H1 (cell line): ENCODE measurements around the gene PGAP2. TPM values are rescaled to one million over a fixed set of nuclear protein-coding genes. Genes with fewer than 3 reads are reported as not detected.

Source experiments
- CTCF ChIA-PET: fragments of 300-600 bp; sonication (Branson Sonifier 250); formaldehyde crosslinking; loops from one replicate; lab custom pipeline; 2021; ENCODE audit not compliant: partially characterized antibody; lab: Charles Lee
- POLR2A ChIA-PET: fragments of 300-600 bp; sonication (Branson Sonifier 250); formaldehyde crosslinking; loops from one replicate; lab custom pipeline; 2021; ENCODE audit warnings: inconsistent platforms; ENCODE audit not compliant: partially characterized antibody; lab: Charles Lee
- DNase-seq, 2 experiments: peaks; one replicate each; pipeline versions ENCODE4 v3.0.0 to v3.0.0-alpha.2; 2010 to 2022; ENCODE audit warnings: low spot score in 2 of 2, low read depth in 1 of 2, mixed read lengths in 1 of 2
- FAIRE-seq: peaks from 2 replicates; lab custom pipeline; 2011; peaks lifted over from hg19 to GRCh38; lab: Jason Lieb, UNC
- H2AFZ ChIP-seq: 2 replicates; pipeline ENCODE4 v1.8.1; 2012; ENCODE audit warnings: low read length, inconsistent platforms
- H2AK5ac ChIP-seq: 2 replicates; pipeline ENCODE4 v1.6.1; 2013; ENCODE audit warnings: low read depth, low read length
- H2BK120ac ChIP-seq: replicated peaks from 2 replicates; pipeline ENCODE3; 2013; ENCODE audit warnings: low read depth, low read length, inconsistent platforms
- H2BK12ac ChIP-seq: 2 replicates; pipeline ENCODE4 v1.6.1; 2013; ENCODE audit warnings: low read depth, low read length
- H2BK15ac ChIP-seq: 2 replicates; pipeline ENCODE4 v1.6.1; 2013; ENCODE audit warnings: low read length
- H2BK20ac ChIP-seq: 2 replicates; pipeline ENCODE4 v1.6.1; 2013; ENCODE audit warnings: low read length
- H2BK5ac ChIP-seq: 2 replicates; pipeline ENCODE4 v1.6.1; 2013; ENCODE audit warnings: low read depth, low read length
- H3K14ac ChIP-seq: 2 replicates; pipeline ENCODE4 v1.6.1; 2013; ENCODE audit warnings: inconsistent platforms; ENCODE audit not compliant: insufficient read length
- H3K18ac ChIP-seq: 2 replicates; pipeline ENCODE4 v1.6.1; 2013; ENCODE audit warnings: low read length; ENCODE audit errors: extremely low read depth
- H3K23ac ChIP-seq: 2 replicates; pipeline ENCODE4 v1.6.1; 2013; ENCODE audit warnings: inconsistent platforms; ENCODE audit not compliant: insufficient read length
- H3K23me2 ChIP-seq: 2 replicates; pipeline ENCODE4 v1.6.1; 2013; ENCODE audit warnings: low read depth, low read length
- H3K27ac ChIP-seq: 2 replicates; pipeline ENCODE4 v1.6.1; 2011; ENCODE audit warnings: low read depth, low read length, inconsistent platforms
- H3K27me3 ChIP-seq, 4 experiments: replicated peaks in 1 of 4; 1 replicate in 1 of 4; 2 replicates in 3 of 4; pipeline versions ENCODE4 v1.6.1 to v1.8.1; 2011 to 2013; ENCODE audit warnings: low read length in 3 of 4, mild to moderate bottlenecking in 3 of 4, inconsistent platforms in 2 of 4, mixed read lengths in 2 of 4, moderate library complexity in 1 of 4; ENCODE audit not compliant: control insufficient read depth in 3 of 4, insufficient read depth in 3 of 4; ENCODE audit errors: extremely low read depth in 1 of 4
- H3K36me3 ChIP-seq, 4 experiments: 2 replicates each; pipeline versions ENCODE4 v1.6.1 to v1.8.1; 2011 to 2013; ENCODE audit warnings: mild to moderate bottlenecking in 4 of 4, low read length in 3 of 4, moderate library complexity in 2 of 4, control low read depth in 1 of 4, inconsistent platforms in 1 of 4; ENCODE audit not compliant: insufficient read depth in 4 of 4, control insufficient read depth in 2 of 4
- H3K4ac ChIP-seq: replicated peaks from 2 replicates; pipeline ENCODE3; 2013; ENCODE audit warnings: low read length, low read depth, mixed read lengths, inconsistent platforms; ENCODE audit not compliant: insufficient read length
- H3K4me1 ChIP-seq, 4 experiments: replicated peaks in 1 of 4; 1 replicate in 1 of 4; 2 replicates in 3 of 4; pipeline versions ENCODE4 v1.6.1 to v1.8.1; 2011 to 2013; ENCODE audit warnings: low read length in 3 of 4, inconsistent platforms in 2 of 4, mixed read lengths in 1 of 4; ENCODE audit not compliant: insufficient read depth in 4 of 4, control insufficient read depth in 3 of 4
- H3K4me2 ChIP-seq, 2 experiments: 2 replicates each; pipeline versions ENCODE4 v1.6.1 to v1.8.1; 2011 to 2013; ENCODE audit warnings: low read depth in 2 of 2, low read length in 2 of 2, control low read depth in 1 of 2, inconsistent platforms in 1 of 2, mild to moderate bottlenecking in 1 of 2; ENCODE audit not compliant: insufficient read depth in 1 of 2
- H3K4me3 ChIP-seq, 4 experiments: fragments of 200-600, 300-600 bp in 1 of 4; sonication (generic), shearing (Covaris generic), sonication (Bioruptor Twin) in 1 of 4; 2 replicates each; pipeline versions ENCODE4 v1.5.1 to v1.8.1; 2011 to 2016; ENCODE audit warnings: low read length in 4 of 4, low read depth in 3 of 4, control low read depth in 2 of 4, inconsistent platforms in 2 of 4, mild to moderate bottlenecking in 2 of 4, mixed read lengths in 1 of 4, moderate library complexity in 1 of 4; ENCODE audit not compliant: insufficient read depth in 2 of 4; ENCODE audit errors: extremely low read depth in 1 of 4
- H3K56ac ChIP-seq: replicated peaks from 2 replicates; pipeline ENCODE3; 2013; ENCODE audit warnings: low read depth, mild to moderate bottlenecking, mixed read lengths, low read length, inconsistent platforms; ENCODE audit not compliant: insufficient read length
- H3K79me1 ChIP-seq: 2 replicates; pipeline ENCODE4 v1.6.1; 2013; ENCODE audit warnings: low read depth, low read length, control low read depth
- H3K79me2 ChIP-seq, 2 experiments: 2 replicates each; pipeline versions ENCODE4 v1.6.1 to v1.8.1; 2012 to 2013; ENCODE audit warnings: low read length in 2 of 2, mild to moderate bottlenecking in 2 of 2, inconsistent platforms in 1 of 2; ENCODE audit not compliant: insufficient read depth in 2 of 2, control insufficient read depth in 1 of 2
- H3K9ac ChIP-seq, 4 experiments: replicated peaks in 1 of 4; 1 replicate in 1 of 4; 2 replicates in 3 of 4; pipeline versions ENCODE4 v1.6.1 to v1.8.1; 2011 to 2013; ENCODE audit warnings: low read depth in 3 of 4, low read length in 3 of 4, control low read depth in 2 of 4, mild to moderate bottlenecking in 2 of 4, moderate library complexity in 2 of 4, inconsistent platforms in 1 of 4; ENCODE audit errors: extremely low read depth in 1 of 4
- H3K9me3 ChIP-seq, 2 experiments: 2 replicates each; pipeline versions ENCODE4 v1.6.1 to v1.8.1; 2012 to 2013; ENCODE audit warnings: mild to moderate bottlenecking in 2 of 2, moderate library complexity in 2 of 2, control low read depth in 1 of 2, inconsistent platforms in 1 of 2, low read depth in 1 of 2, low read length in 1 of 2, mixed read lengths in 1 of 2; ENCODE audit not compliant: insufficient read depth in 2 of 2
- H4K20me1 ChIP-seq, 2 experiments: replicated peaks in 1 of 2; 2 replicates each; pipeline versions ENCODE3 to v1.8.1; 2011 to 2013; ENCODE audit warnings: inconsistent platforms in 2 of 2, low read length in 2 of 2, mild to moderate bottlenecking in 1 of 2; ENCODE audit not compliant: insufficient read depth in 2 of 2, control insufficient read depth in 1 of 2
- H4K5ac ChIP-seq: 2 replicates; pipeline ENCODE4 v1.6.1; 2013; ENCODE audit warnings: low read length, low read depth, mixed read lengths, inconsistent platforms; ENCODE audit not compliant: insufficient read length
- H4K8ac ChIP-seq: 2 replicates; pipeline ENCODE4 v1.8.0; 2013; ENCODE audit warnings: mild to moderate bottlenecking, moderate library complexity, low read length, inconsistent platforms; ENCODE audit not compliant: insufficient read depth; ENCODE audit errors: extremely low read depth
- H4K91ac ChIP-seq: replicated peaks from 2 replicates; pipeline ENCODE3; 2013; ENCODE audit warnings: low read length, mixed read lengths, inconsistent platforms; ENCODE audit not compliant: insufficient read length
- EP300 ChIP-seq, 2 experiments: IDR thresholded peaks; 1 replicate in 1 of 2; 2 replicates in 1 of 2; pipeline ENCODE4 v1.6.1; 2011 to 2012; ENCODE audit warnings: low read depth in 2 of 2, low read length in 2 of 2, mild to moderate bottlenecking in 2 of 2, borderline replicate concordance in 1 of 2, inconsistent platforms in 1 of 2, moderate library complexity in 1 of 2
- GABPA ChIP-seq: IDR thresholded peaks from 2 replicates; pipeline ENCODE4 v1.6.1; 2011; ENCODE audit warnings: mild to moderate bottlenecking, low read length, moderate library complexity, borderline replicate concordance; ENCODE audit not compliant: insufficient read depth
- YY1 ChIP-seq: IDR thresholded peaks from 2 replicates; pipeline ENCODE4 v1.6.1; 2011; ENCODE audit warnings: low read depth, mild to moderate bottlenecking, low read length
- WGBS, 2 experiments: shearing (Covaris generic) in 1 of 2; methylation state at CpG; one replicate each; pipeline versions ENCODE4 v1.1.6 to v1.1.7; 2013 to 2015; ENCODE audit warnings: low lambda C conversion rate in 2 of 2, mixed read lengths in 2 of 2, inconsistent platforms in 1 of 2, low coverage in 1 of 2, missing lambda C conversion rate in 1 of 2; ENCODE audit not compliant: insufficient replicate concordance in 2 of 2, insufficient coverage in 1 of 2, insufficient read length in 1 of 2; ENCODE audit errors: extremely low coverage in 1 of 2, missing lambda C conversion rate in 1 of 2; 5-methylcytosine and 5-hydroxymethylcytosine counted together
- polyA plus RNA-seq, 7 experiments: library from polyadenylated mRNA; depleted of rRNA in 3 of 7; stranded (reverse) in 5 of 7; unstranded in 2 of 7; fragments of >200 nt in 5 of 7; fragments of 200-250 nt in 2 of 7; gene quantifications; 1 replicate in 5 of 7; 2 replicates in 1 of 7; 4 replicates in 1 of 7; pipeline versions ENCODE4 v1.2.1 to v1.2.3, GENCODE V29; 2011 to 2013; ENCODE audit warnings: missing spikeins in 2 of 7, mixed read lengths in 2 of 7
- total RNA-seq: library from RNA; stranded (reverse); fragmentation: NEBNext Ultra II Directional; extraction: Animal tissue kit (Norgen Biotek cat#: 25700); gene quantifications from 2 replicates; pipeline ENCODE4 v1.2.1, GENCODE V29; 2021

The PGAP2 gene
- total and polyA plus RNA-seq, 2 of the 8 experiments (the other 6 are each of a cell fraction or from before 2014, with no cell fraction given) = 56.5 to 106 TPM

DNA sequence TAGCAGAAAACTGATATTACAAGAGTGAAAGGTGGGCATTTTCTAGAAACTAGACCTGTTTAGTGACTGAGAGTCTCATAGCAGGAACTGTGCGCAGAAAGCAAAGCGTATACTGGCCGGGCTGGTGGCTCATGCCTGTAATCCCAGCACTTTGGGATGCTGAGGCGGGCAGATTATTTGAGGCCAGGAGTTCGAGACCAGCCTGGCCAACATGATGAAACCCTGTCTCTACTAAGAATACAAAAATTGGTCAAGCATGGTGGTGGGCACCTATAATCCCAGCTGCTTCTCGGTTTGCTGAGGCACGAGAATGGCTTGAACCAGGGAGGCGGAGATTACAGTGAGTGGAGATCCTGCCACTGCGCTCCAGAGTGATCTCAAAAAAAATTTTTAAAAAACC is 9.2 kb upstream of the PGAP2 start:
- H3K9ac ChIP-seq = no peak overlapping the region
- no peak overlapping the region for H2BK20ac ChIP-seq
- 94% methylated on average over 9 of the region's 9 CpGs; no CpG with 5 or more reads in 1 of the 2 experiments for WGBS, 2 experiments
- no peak overlapping the region for H2BK15ac ChIP-seq
- H3K79me1 ChIP-seq = peaks cover 6% of the 10 kb centered on the region; the same call in 1 of the 2 replicates
- H2AFZ ChIP-seq = no peak overlapping the region
- no peak overlapping the region for H4K91ac ChIP-seq
- peaks cover 0 to 2% (median 0%) of the 10 kb centered on the region in 4 experiments; a peak in 2 of 8 replicates for H3K36me3 ChIP-seq
- H3K27me3 ChIP-seq = no peaks in the 10 kb centered on the region
- H2BK120ac ChIP-seq = no peak overlapping the region
- H3K23ac ChIP-seq = no peak overlapping the region
- H2AK5ac ChIP-seq = 0 out of 2 replicates have a peak overlapping the region, but pooled peaks have one; percentile 53
- no peaks in the 10 kb centered on the region for H3K9me3 ChIP-seq
- no peak overlapping the region for H2BK5ac ChIP-seq
- H3K4me1 ChIP-seq = peaks cover 0 to 5% (median 2%) of the 10 kb centered on the region in 4 experiments; a peak in 1 of 7 replicates
- no peak overlapping the region for H3K4me3 ChIP-seq
- POLR2A ChIA-PET = interaction anchor here (0.7 to 4.0 kb wide), 6 partner anchors 9 to 41 kb away, joined by 3 to 18 read pairs (median 4); partner anchors contain the start of gene PGAP2
- no peak for TF ChIP-seq GABPA
- no peak for TF ChIP-seq EP300 (IDR thresholded peaks at IDR 0.05; ENCODE audit: borderline replicate concordance in 1 of 2, low read depth in 2 of 2, low read length in 2 of 2)
- TF ChIP-seq YY1 = no peak
- CTCF ChIA-PET = interaction anchor here (0.5 to 7.8 kb wide), 4 partner anchors 7 to 275 kb away, joined by 3 to 81 read pairs (median 4); partner anchors contain the start of gene PGAP2
- H4K8ac ChIP-seq = no peak overlapping the region
- H3K18ac ChIP-seq = no peak overlapping the region
- FAIRE-seq (no peak), DNase-seq (no peak)
- peaks cover 7% of the 10 kb centered on the region for H3K23me2 ChIP-seq
- no peak overlapping the region for H3K56ac ChIP-seq
- H3K79me2 ChIP-seq = peaks cover 25 to 31% of the 10 kb centered on the region in 2 experiments
- no peak overlapping the region for H3K4ac ChIP-seq
- no peak overlapping the region for H4K5ac ChIP-seq
- no peak overlapping the region for H3K27ac ChIP-seq
- no peak overlapping the region for H3K4me2 ChIP-seq
- H4K20me1 ChIP-seq = peaks cover 12 to 16% of the 10 kb centered on the region in 2 experiments
- H2BK12ac ChIP-seq = no peak overlapping the region
- H3K14ac ChIP-seq = no peak overlapping the region
